ENCODE data around the gene AKAP6.

DNA sequence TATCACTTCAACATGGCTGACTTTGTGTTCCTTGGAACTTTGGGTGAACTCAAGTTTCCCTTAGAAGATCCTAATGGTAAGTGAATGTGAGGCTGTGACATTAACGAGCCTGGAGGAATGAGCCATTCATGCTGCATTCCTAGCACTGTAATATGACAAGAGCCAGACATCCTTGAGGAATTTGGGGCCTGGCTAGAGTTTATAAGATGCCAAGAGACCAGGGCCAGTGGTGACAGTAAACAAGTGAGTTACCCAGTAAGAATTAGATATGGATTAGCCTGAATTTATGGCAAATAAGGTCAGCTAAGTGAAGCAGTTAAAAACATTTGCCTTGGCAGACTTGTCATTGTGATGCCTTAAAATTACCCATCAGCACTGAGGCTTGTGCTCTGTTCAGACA, 232.4 kb downstream of the AKAP6 start:
- TF ChIP-seq JUND (IDR thresholded peaks at IDR 0.05) (no peak), RXRA (IDR thresholded peaks at IDR 0.05) (peak; percentile 27 to 46), GABPA (IDR thresholded peaks at IDR 0.05 in 1 of 2, conservative IDR thresholded peaks at IDR 0.05 in 1 of 2) (no peak), YY1 (IDR thresholded peaks at IDR 0.05) (peak; percentile 24), RAD21 (IDR thresholded peaks at IDR 0.05) (no peak), EGR1 (IDR thresholded peaks at IDR 0.05; ENCODE audit: low read depth in 2 of 2) (no peak)
- TF ChIP-seq, protein P1, sequence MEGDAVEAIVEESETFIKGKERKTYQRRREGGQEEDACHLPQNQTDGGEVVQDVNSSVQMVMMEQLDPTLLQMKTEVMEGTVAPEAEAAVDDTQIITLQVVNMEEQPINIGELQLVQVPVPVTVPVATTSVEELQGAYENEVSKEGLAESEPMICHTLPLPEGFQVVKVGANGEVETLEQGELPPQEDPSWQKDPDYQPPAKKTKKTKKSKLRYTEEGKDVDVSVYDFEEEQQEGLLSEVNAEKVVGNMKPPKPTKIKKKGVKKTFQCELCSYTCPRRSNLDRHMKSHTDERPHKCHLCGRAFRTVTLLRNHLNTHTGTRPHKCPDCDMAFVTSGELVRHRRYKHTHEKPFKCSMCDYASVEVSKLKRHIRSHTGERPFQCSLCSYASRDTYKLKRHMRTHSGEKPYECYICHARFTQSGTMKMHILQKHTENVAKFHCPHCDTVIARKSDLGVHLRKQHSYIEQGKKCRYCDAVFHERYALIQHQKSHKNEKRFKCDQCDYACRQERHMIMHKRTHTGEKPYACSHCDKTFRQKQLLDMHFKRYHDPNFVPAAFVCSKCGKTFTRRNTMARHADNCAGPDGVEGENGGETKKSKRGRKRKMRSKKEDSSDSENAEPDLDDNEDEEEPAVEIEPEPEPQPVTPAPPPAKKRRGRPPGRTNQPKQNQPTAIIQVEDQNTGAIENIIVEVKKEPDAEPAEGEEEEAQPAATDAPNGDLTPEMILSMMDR (IDR thresholded peaks at IDR 0.05; ENCODE audit: low read depth, low read length, missing input control): no peak
- TF ChIP-seq, protein P2, sequence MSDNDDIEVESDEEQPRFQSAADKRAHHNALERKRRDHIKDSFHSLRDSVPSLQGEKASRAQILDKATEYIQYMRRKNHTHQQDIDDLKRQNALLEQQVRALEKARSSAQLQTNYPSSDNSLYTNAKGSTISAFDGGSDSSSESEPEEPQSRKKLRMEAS (IDR thresholded peaks at IDR 0.05): no peak
- TF ChIP-seq, protein P3, sequence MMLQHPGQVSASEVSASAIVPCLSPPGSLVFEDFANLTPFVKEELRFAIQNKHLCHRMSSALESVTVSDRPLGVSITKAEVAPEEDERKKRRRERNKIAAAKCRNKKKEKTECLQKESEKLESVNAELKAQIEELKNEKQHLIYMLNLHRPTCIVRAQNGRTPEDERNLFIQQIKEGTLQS (IDR thresholded peaks at IDR 0.05): no peak
- TF ChIP-seq, protein P4, sequence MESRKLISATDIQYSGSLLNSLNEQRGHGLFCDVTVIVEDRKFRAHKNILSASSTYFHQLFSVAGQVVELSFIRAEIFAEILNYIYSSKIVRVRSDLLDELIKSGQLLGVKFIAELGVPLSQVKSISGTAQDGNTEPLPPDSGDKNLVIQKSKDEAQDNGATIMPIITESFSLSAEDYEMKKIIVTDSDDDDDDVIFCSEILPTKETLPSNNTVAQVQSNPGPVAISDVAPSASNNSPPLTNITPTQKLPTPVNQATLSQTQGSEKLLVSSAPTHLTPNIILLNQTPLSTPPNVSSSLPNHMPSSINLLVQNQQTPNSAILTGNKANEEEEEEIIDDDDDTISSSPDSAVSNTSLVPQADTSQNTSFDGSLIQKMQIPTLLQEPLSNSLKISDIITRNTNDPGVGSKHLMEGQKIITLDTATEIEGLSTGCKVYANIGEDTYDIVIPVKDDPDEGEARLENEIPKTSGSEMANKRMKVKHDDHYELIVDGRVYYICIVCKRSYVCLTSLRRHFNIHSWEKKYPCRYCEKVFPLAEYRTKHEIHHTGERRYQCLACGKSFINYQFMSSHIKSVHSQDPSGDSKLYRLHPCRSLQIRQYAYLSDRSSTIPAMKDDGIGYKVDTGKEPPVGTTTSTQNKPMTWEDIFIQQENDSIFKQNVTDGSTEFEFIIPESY (IDR thresholded peaks at IDR 0.05): no peak
